Neuronal stem cell (in vitro differentiated cells): ENCODE measurements around the gene DOCK4.

Experiments used
- DNase-seq: peaks from one replicate; pipeline ENCODE4 v3.0.0-alpha.2; 2013; ENCODE audit warnings: low spot score
- H2AFZ ChIP-seq: one replicate; pipeline ENCODE4 v1.6.1; 2013; ENCODE audit warnings: mild to moderate bottlenecking, low read length, inconsistent platforms
- H2AK5ac ChIP-seq: 2 replicates; pipeline ENCODE4 v1.6.1; 2013; ENCODE audit warnings: low read depth, mild to moderate bottlenecking, inconsistent platforms, low read length, moderate library complexity, mixed read lengths
- H2BK120ac ChIP-seq: 2 replicates; pipeline ENCODE4 v1.6.1; 2013; ENCODE audit warnings: low read depth, mild to moderate bottlenecking, inconsistent platforms, low read length, moderate library complexity, mixed read lengths
- H2BK12ac ChIP-seq: one replicate; pipeline ENCODE4 v1.6.1; 2013; ENCODE audit warnings: low read length, inconsistent platforms
- H2BK15ac ChIP-seq: 2 replicates; pipeline ENCODE4 v1.6.1; 2013; ENCODE audit warnings: mild to moderate bottlenecking, low read length, inconsistent platforms, mixed read lengths
- H2BK5ac ChIP-seq: one replicate; pipeline ENCODE4 v1.6.1; 2013; ENCODE audit warnings: inconsistent platforms, mild to moderate bottlenecking, low read length, moderate library complexity
- H3K14ac ChIP-seq: one replicate; pipeline ENCODE4 v1.6.1; 2013; ENCODE audit warnings: low read length, inconsistent platforms
- H3K18ac ChIP-seq: 2 replicates; pipeline ENCODE4 v1.6.1; 2013; ENCODE audit warnings: low read length, inconsistent platforms
- H3K23ac ChIP-seq: 2 replicates; pipeline ENCODE4 v1.6.1; 2013; ENCODE audit warnings: low read depth, mild to moderate bottlenecking, mixed read lengths, low read length, inconsistent platforms; ENCODE audit not compliant: poor library complexity
- H3K27ac ChIP-seq: replicated peaks from 3 replicates; pipeline ENCODE4 v1.5.1; 2013; ENCODE audit warnings: low read length, inconsistent platforms
- H3K27me3 ChIP-seq, 3 experiments: 2 replicates each; pipeline ENCODE4 v1.6.1; 2013; ENCODE audit warnings: low read length in 3 of 3, mild to moderate bottlenecking in 2 of 3, inconsistent platforms in 1 of 3, low read depth in 1 of 3, mixed read lengths in 1 of 3, moderate library complexity in 1 of 3; ENCODE audit not compliant: control insufficient read depth in 3 of 3, insufficient read depth in 3 of 3
- H3K36me3 ChIP-seq, 2 donors: replicated peaks in 1 of 2; 2 replicates each; pipeline ENCODE4 v1.6.1; 2013; ENCODE audit warnings: low read length in 2 of 2; ENCODE audit not compliant: control insufficient read depth in 2 of 2, insufficient read depth in 2 of 2
- H3K4ac ChIP-seq: 2 replicates; pipeline ENCODE4 v1.6.1; 2013; ENCODE audit warnings: inconsistent platforms, mild to moderate bottlenecking, low read length, moderate library complexity
- H3K4me1 ChIP-seq, 2 donors: 1 replicate in 1 of 2; 2 replicates in 1 of 2; pipeline ENCODE4 v1.6.1; 2013; ENCODE audit warnings: low read length in 2 of 2, low read depth in 1 of 2; ENCODE audit not compliant: control insufficient read depth in 2 of 2, insufficient read depth in 1 of 2
- H3K4me2 ChIP-seq: one replicate; pipeline ENCODE4 v1.6.1; 2013; ENCODE audit warnings: mild to moderate bottlenecking, low read length, inconsistent platforms; ENCODE audit not compliant: insufficient read depth, poor library complexity, severe bottlenecking
- H3K4me3 ChIP-seq, 2 donors: 2 replicates each; pipeline ENCODE4 v1.5.1; 2013; ENCODE audit warnings: low read length in 2 of 2, mild to moderate bottlenecking in 2 of 2, inconsistent platforms in 1 of 2, moderate library complexity in 1 of 2
- H3K79me1 ChIP-seq: one replicate; pipeline ENCODE4 v1.6.1; 2013; ENCODE audit warnings: low read depth, mild to moderate bottlenecking, inconsistent platforms, low read length, moderate library complexity
- H3K9ac ChIP-seq: one replicate; pipeline ENCODE4 v1.6.1; 2013; ENCODE audit warnings: mild to moderate bottlenecking, low read depth, low read length, inconsistent platforms; ENCODE audit not compliant: poor library complexity
- H3K9me3 ChIP-seq, 2 donors: replicated peaks in 1 of 2; 2 replicates each; pipeline versions ENCODE3 to v1.6.1; 2013; ENCODE audit warnings: low read length in 2 of 2, mild to moderate bottlenecking in 2 of 2, inconsistent platforms in 1 of 2, low read depth in 1 of 2, mixed read lengths in 1 of 2, moderate library complexity in 1 of 2; ENCODE audit not compliant: control insufficient read depth in 2 of 2, insufficient read depth in 1 of 2
- H4K8ac ChIP-seq: one replicate; pipeline ENCODE4 v1.6.1; 2013; ENCODE audit warnings: low read depth, mild to moderate bottlenecking, inconsistent platforms, low read length, moderate library complexity
- H4K91ac ChIP-seq: one replicate; pipeline ENCODE4 v1.6.1; 2013; ENCODE audit warnings: low read length, low read depth, mild to moderate bottlenecking, inconsistent platforms; ENCODE audit not compliant: poor library complexity
- WGBS, 2 donors: extraction: QIAGEN DNeasy Blood & Tissue Kit; methylation state at CpG; one replicate each; pipeline ENCODE4 v1.1.7; 2013; ENCODE audit warnings: missing lambda C conversion rate in 2 of 2, mixed read lengths in 1 of 2; ENCODE audit not compliant: insufficient read length in 2 of 2, insufficient replicate concordance in 1 of 2; ENCODE audit errors: extremely low coverage in 2 of 2; 5-methylcytosine and 5-hydroxymethylcytosine counted together

DOCK4 gene

DNA sequence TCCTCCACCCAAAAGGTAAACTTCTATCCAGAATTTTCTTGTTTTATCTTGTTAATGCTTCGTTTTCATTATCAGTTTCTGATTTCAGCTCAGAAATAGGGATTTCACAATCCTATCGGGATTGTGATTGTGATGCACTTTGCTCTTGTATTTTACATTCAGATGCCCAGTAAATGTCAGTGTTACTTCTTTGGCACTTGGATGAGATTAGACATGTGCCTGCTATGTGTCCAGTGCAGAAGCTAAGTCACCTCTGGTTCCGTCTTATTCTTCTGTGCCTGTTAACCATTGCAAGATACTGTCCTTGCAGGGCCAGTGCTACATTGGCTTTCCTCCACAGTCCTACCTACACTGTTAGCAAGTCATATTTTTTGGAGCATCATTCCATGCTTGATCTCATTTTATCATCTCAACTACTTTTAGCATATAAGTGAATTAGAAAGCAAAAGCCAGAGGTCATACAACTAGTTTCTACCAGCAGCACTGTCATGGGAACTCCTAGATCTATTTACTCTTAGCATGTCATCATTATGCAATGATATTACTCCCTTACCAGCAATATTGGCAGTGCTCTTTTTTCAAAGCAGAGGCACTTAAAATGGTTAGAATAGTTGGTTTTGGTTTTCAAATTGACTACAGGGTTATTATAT is 27.0 kb upstream of the DOCK4 start:
- Histone ChIP-seq H3K14ac (no peak overlapping the region), H3K27me3 (no peaks in the 10 kb centered on the region), H3K9me3 (no peaks in the 10 kb centered on the region), H3K23ac (no peak overlapping the region), H3K36me3 (no peaks in the 10 kb centered on the region), H3K4me2 (no peak overlapping the region), H3K4me1 (no peaks in the 10 kb centered on the region), H2AFZ (no peak overlapping the region), H2BK120ac (no peak overlapping the region), H3K9ac (no peak overlapping the region), H4K91ac (no peak overlapping the region), H2BK5ac (no peak overlapping the region), H2AK5ac (no peak overlapping the region), H3K79me1 (no peaks in the 10 kb centered on the region), H4K8ac (no peak overlapping the region), H3K4ac (no peak overlapping the region), H3K18ac (no peak overlapping the region), H3K27ac (no peak overlapping the region), H2BK12ac (no peak overlapping the region), H2BK15ac (no peak overlapping the region), H3K4me3 (no peak overlapping the region)
- no peak for DNase-seq
- WGBS, 2 donors = no CpG with 5 or more reads among the region's 3 CpGs

DNA sequence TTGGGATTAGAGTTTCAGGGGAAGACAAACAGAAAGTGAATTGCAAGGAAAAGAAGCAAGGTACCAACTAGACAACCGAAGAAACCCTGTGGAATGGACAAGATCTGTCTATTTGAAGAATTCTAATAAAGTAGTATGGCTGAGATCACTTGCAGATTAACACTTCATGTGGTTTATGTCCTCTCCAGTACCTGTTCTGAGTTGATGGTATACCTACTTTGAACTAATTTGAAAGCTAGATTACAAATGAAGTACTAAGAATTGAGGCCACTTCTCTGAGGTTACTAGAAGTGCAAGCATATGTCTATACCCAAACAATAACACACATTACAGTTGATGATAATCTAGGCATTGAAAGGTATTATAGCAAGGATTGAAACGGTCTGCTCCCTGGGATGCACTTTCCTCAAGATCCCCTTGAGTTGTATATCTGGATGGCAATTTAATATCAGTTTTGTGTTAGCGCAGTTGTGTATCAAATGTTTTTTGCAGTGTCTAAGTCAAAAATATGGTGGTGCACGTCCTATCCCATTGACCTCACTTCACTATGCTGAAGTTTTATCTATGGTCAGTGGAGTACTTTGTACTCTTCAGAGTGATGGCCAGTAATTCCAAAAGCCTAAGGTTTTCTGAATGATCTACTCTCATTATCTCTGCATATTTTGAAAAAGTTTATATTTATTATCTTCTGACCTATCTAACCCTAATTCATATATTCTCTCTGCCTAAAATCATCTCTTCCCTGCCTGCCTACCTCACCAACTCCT is 26.2 kb upstream of the DOCK4 start:
- H2BK120ac ChIP-seq = no peak overlapping the region
- no peak overlapping the region for H3K9ac ChIP-seq
- H3K4me2 ChIP-seq = no peak overlapping the region
- no peak overlapping the region for H3K4me3 ChIP-seq
- no CpG with 5 or more reads among the region's 4 CpGs for WGBS, 2 donors
- no peak overlapping the region for H4K91ac ChIP-seq
- H3K23ac ChIP-seq = no peak overlapping the region
- no peaks in the 10 kb centered on the region for H3K36me3 ChIP-seq
- H3K4me1 ChIP-seq = no peaks in the 10 kb centered on the region
- no peak overlapping the region for H3K14ac ChIP-seq
- H2BK15ac ChIP-seq = no peak overlapping the region
- no peaks in the 10 kb centered on the region for H3K27me3 ChIP-seq
- no peaks in the 10 kb centered on the region for H3K79me1 ChIP-seq
- DNase-seq = no peak
- H2AFZ ChIP-seq = no peak overlapping the region
- H3K9me3 ChIP-seq = no peaks in the 10 kb centered on the region
- H2AK5ac ChIP-seq = no peak overlapping the region
- H2BK12ac ChIP-seq = no peak overlapping the region
- no peak overlapping the region for H3K18ac ChIP-seq
- no peak overlapping the region for H2BK5ac ChIP-seq
- no peak overlapping the region for H3K4ac ChIP-seq
- no peak overlapping the region for H3K27ac ChIP-seq
- no peak overlapping the region for H4K8ac ChIP-seq

DNA sequence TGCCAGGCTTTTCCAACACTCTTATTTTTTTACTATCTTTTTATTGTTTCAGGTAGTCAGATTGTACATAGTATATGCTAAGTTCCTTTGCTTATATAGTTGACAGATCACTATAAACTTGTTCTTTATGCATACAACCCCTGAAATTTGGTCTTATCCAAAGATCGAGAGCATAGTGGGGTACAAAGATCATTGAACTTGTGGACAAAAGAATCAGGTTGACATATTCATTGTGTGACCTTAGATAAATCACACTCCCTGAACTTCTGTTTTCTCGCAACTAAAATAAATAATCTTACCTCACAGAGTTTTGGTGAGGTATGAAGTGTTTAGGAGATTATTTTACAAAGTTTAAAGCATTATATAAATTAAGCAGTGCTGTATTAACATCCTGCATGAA is 22.4 kb upstream of the DOCK4 start:
- Histone ChIP-seq H3K4ac (no peak overlapping the region), H2BK15ac (no peak overlapping the region), H3K4me2 (no peak overlapping the region), H2BK12ac (no peak overlapping the region), H3K18ac (no peak overlapping the region), H2BK5ac (no peak overlapping the region), H3K4me1 (no peaks in the 10 kb centered on the region), H3K23ac (no peak overlapping the region), H2BK120ac (no peak overlapping the region), H3K14ac (no peak overlapping the region), H3K79me1 (no peaks in the 10 kb centered on the region), H2AFZ (no peak overlapping the region), H4K91ac (no peak overlapping the region), H3K36me3 (no peaks in the 10 kb centered on the region), H3K4me3 (no peak overlapping the region), H3K9me3 (no peaks in the 10 kb centered on the region), H2AK5ac (no peak overlapping the region), H3K9ac (no peak overlapping the region), H4K8ac (no peak overlapping the region), H3K27ac (no peak overlapping the region), H3K27me3 (no peaks in the 10 kb centered on the region)
- no peak for DNase-seq
- no CpG with 5 or more reads among the region's 2 CpGs for WGBS, 2 donors

DNA sequence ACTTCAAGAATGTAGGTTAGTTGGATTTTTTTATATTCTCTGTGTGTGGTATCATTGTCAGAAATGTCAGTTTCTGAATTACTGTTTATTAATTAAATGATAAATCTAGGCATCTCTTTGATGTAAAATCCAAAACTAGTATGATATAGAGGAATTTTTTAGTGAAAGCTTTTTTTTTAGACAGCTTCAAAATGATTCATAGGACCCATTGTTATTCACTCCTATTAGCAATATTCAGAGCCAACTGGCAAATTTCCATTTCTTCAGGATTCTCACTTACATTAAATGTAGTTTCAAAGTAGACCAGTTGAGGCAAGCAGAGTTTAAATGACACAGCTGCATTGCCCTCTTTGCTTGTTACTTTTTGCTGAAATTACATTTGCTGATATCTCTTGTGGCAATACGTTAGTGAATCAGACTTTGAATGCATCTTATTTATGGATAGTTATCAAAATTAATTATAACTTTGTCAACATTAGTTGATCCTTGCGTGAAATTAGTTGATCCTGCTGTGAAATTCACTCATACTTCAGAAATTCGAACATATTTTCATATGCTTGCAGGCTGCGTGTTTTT is 20.6 kb upstream of the DOCK4 start:
- no peaks in the 10 kb centered on the region for H3K36me3 ChIP-seq
- H2AK5ac ChIP-seq = no peak overlapping the region
- no peak overlapping the region for H3K27ac ChIP-seq
- no peak overlapping the region for H2BK120ac ChIP-seq
- no peak overlapping the region for H3K9ac ChIP-seq
- H2AFZ ChIP-seq = no peak overlapping the region
- H3K18ac ChIP-seq = no peak overlapping the region
- no peak overlapping the region for H2BK12ac ChIP-seq
- no peak overlapping the region for H2BK15ac ChIP-seq
- no peak overlapping the region for H3K14ac ChIP-seq
- no peaks in the 10 kb centered on the region for H3K27me3 ChIP-seq
- H3K4me1 ChIP-seq = no peaks in the 10 kb centered on the region
- no CpG with 5 or more reads among the region's 4 CpGs for WGBS, 2 donors
- no peaks in the 10 kb centered on the region for H3K79me1 ChIP-seq
- H3K4me3 ChIP-seq = no peak overlapping the region
- no peak overlapping the region for H2BK5ac ChIP-seq
- no peak overlapping the region for H3K4ac ChIP-seq
- H3K23ac ChIP-seq = no peak overlapping the region
- H4K91ac ChIP-seq = no peak overlapping the region
- H3K9me3 ChIP-seq = peaks cover 0 to 2% of the 10 kb centered on the region in 2 donors
- H3K4me2 ChIP-seq = no peak overlapping the region
- no peak overlapping the region for H4K8ac ChIP-seq
- DNase-seq = no peak
